ENCODE measurements around the gene TMEM184C. TPM values are rescaled to one million over a fixed set of nuclear protein-coding genes. Genes with fewer than 3 reads are reported as not detected.

The TMEM184C gene
- 10 to 100 TPM; 11.7 to 15.3 TPM for total RNA-seq

GRCh38 chr4:147617173-147617840 lies at the start of gene TMEM184C:
TMEM184C (plus strand) TSS chr4:147617397; CDS start chr4:147617957, 560 bp downstream.
- peak; percentile 98 for ATAC-seq
- H3K4me1 Mint-ChIP-seq: peaks cover 26% of the 10 kb centered on the region

GRCh38 chr4:147570616-147571015 lies 46.6 kb upstream of the TMEM184C start:
- no peaks in the 10 kb centered on the region for H3K36me3 Mint-ChIP-seq (ENCODE audit: low read depth)
- H3K4me1 Mint-ChIP-seq: no peaks in the 10 kb centered on the region
- H3K27me3 Mint-ChIP-seq: peaks cover 20% of the 10 kb centered on the region
- intact Hi-C loops (cut with DNase I, micrococcal nuclease): no loop called here
- no peak overlapping the region for H3K27ac Mint-ChIP-seq
- DNase-seq (no peak), ATAC-seq (no peak)
- ChIA-PET POLR2A (no interaction called here), CTCF (interaction anchor here (0.9 kb wide), 1 partner anchor 11 kb away, joined by 3 read pairs; no protein-coding TSS in a partner anchor)
- H3K4me3 Mint-ChIP-seq: no peak overlapping the region
- no peaks in the 10 kb centered on the region for H3K9me3 Mint-ChIP-seq (ENCODE audit: low read depth)

More at GRCh38 chr4:147617173-147617840, at the start of gene TMEM184C:
- Mint-ChIP-seq H3K27me3 (peaks cover 3% of the 10 kb centered on the region), H3K36me3 (ENCODE audit: low read depth) (peaks cover 14% of the 10 kb centered on the region), H3K27ac (peak within 1 kb of the TSS; percentile 94), H3K9me3 (ENCODE audit: low read depth) (no peaks in the 10 kb centered on the region), H3K4me3 (peak within 1 kb of the TSS; percentile 93)
- ChIA-PET CTCF (interaction anchor here (0.5 to 4.1 kb wide), 13 partner anchors 9 to 249 kb away, joined by 3 to 50 read pairs (median 4); partner anchors contain the start of gene PRMT9), POLR2A (interaction anchor here (0.6 to 2.0 kb wide), 6 partner anchors 9 to 258 kb away, joined by 3 to 21 read pairs (median 6); partner anchors contain the start of genes ARHGAP10 and PRMT9)
- intact Hi-C loops (cut with DNase I, micrococcal nuclease): loop anchor here (1.0 to 5.0 kb wide), 4 partner anchors 67 to 1095 kb away; partner anchors contain the start of genes PRMT9 (in 2 of the 2), ARHGAP10 (in 1 of the 2), NR3C2 (in 1 of the 2) and SLC10A7 (in 1 of the 2)
- peak; percentile 99 for DNase-seq

- no peaks in the 10 kb centered on the region for H3K4me1 Mint-ChIP-seq
- DNase-seq (no peak), ATAC-seq (no peak)
- H3K27me3 Mint-ChIP-seq: peaks cover 23% of the 10 kb centered on the region
- no peaks in the 10 kb centered on the region for H3K36me3 Mint-ChIP-seq (ENCODE audit: low read depth)
- CTCF ChIA-PET: interaction anchor here (0.9 kb wide), 1 partner anchor 12 kb away, joined by 3 read pairs; no protein-coding TSS in a partner anchor
- POLR2A ChIA-PET: no interaction called here
- no peak overlapping the region for H3K4me3 Mint-ChIP-seq
- no peak overlapping the region for H3K27ac Mint-ChIP-seq
- no peaks in the 10 kb centered on the region for H3K9me3 Mint-ChIP-seq (ENCODE audit: low read depth)
- intact Hi-C loops (cut with DNase I, micrococcal nuclease): no loop called here
Measured at GRCh38 chr4:147571036-147571770, 46.0 kb upstream of the TMEM184C start.

- H3K36me3 Mint-ChIP-seq (ENCODE audit: low read depth): no peaks in the 10 kb centered on the region
- H3K4me1 Mint-ChIP-seq: no peaks in the 10 kb centered on the region
- no peaks in the 10 kb centered on the region for H3K9me3 Mint-ChIP-seq (ENCODE audit: low read depth)
- no peak for ATAC-seq
- ChIA-PET CTCF (no interaction called here), POLR2A (no interaction called here)
- H3K4me3 Mint-ChIP-seq: no peak overlapping the region
- no peak overlapping the region for H3K27ac Mint-ChIP-seq
- H3K27me3 Mint-ChIP-seq: peaks cover 8% of the 10 kb centered on the region
- no peak for DNase-seq
- intact Hi-C loops (cut with DNase I, micrococcal nuclease): no loop called here
Measured at GRCh38 chr4:147576084-147576483, 41.1 kb upstream of the TMEM184C start.

GRCh38 chr4:147578051-147578476 lies 39.1 kb upstream of the TMEM184C start:
- H3K9me3 Mint-ChIP-seq (ENCODE audit: low read depth): no peaks in the 10 kb centered on the region

GRCh38 chr4:147578593-147578992 lies 38.6 kb upstream of the TMEM184C start:
- no peak for ATAC-seq
- H3K27me3 Mint-ChIP-seq: peaks cover 4% of the 10 kb centered on the region
- H3K4me1 Mint-ChIP-seq: no peaks in the 10 kb centered on the region
- POLR2A ChIA-PET: no interaction called here
- no peak overlapping the region for H3K27ac Mint-ChIP-seq
- H3K9me3 Mint-ChIP-seq (ENCODE audit: low read depth): no peaks in the 10 kb centered on the region
- intact Hi-C loops (cut with DNase I, micrococcal nuclease): no loop called here
- DNase-seq: no peak
- CTCF ChIA-PET: interaction anchor here (1.6 kb wide), 1 partner anchor 59 kb away, joined by 4 read pairs; no protein-coding TSS in a partner anchor
- no peaks in the 10 kb centered on the region for H3K36me3 Mint-ChIP-seq (ENCODE audit: low read depth)
- no peak overlapping the region for H3K4me3 Mint-ChIP-seq

More at GRCh38 chr4:147578051-147578476, 39.1 kb upstream of the TMEM184C start:
- H3K27me3 Mint-ChIP-seq: peaks cover 4% of the 10 kb centered on the region
- no peaks in the 10 kb centered on the region for H3K36me3 Mint-ChIP-seq (ENCODE audit: low read depth)
- ATAC-seq: no peak
- ChIA-PET POLR2A (no interaction called here), CTCF (interaction anchor here (1.6 kb wide), 1 partner anchor 59 kb away, joined by 4 read pairs; no protein-coding TSS in a partner anchor)
- no peaks in the 10 kb centered on the region for H3K4me1 Mint-ChIP-seq
- no peak overlapping the region for H3K27ac Mint-ChIP-seq
- intact Hi-C loops (cut with DNase I, micrococcal nuclease): no loop called here
- no peak overlapping the region for H3K4me3 Mint-ChIP-seq
- no peak for DNase-seq

- Mint-ChIP-seq H3K36me3 (ENCODE audit: low read depth) (no peaks in the 10 kb centered on the region), H3K9me3 (ENCODE audit: low read depth) (peaks cover 8% of the 10 kb centered on the region), H3K4me3 (no peak overlapping the region), H3K4me1 (no peaks in the 10 kb centered on the region), H3K27me3 (peaks cover 8% of the 10 kb centered on the region), H3K27ac (no peak overlapping the region)
- CTCF ChIA-PET: interaction anchor here (0.7 to 1.3 kb wide), 2 partner anchors 9 to 24 kb away, joined by 3 to 12 read pairs; no protein-coding TSS in a partner anchor
- POLR2A ChIA-PET: no interaction called here
- DNase-seq (no peak), ATAC-seq (no peak)
- intact Hi-C loops (cut with DNase I, micrococcal nuclease): no loop called here
Measured at GRCh38 chr4:147580396-147580795, 36.8 kb upstream of the TMEM184C start.

GRCh38 chr4:147581606-147582350 lies 35.4 kb upstream of the TMEM184C start:
- intact Hi-C loops (cut with DNase I, micrococcal nuclease): no loop called here
- Mint-ChIP-seq H3K27ac (no peak overlapping the region), H3K4me3 (no peak overlapping the region), H3K27me3 (peaks cover 8% of the 10 kb centered on the region), H3K36me3 (ENCODE audit: low read depth) (no peaks in the 10 kb centered on the region), H3K4me1 (no peaks in the 10 kb centered on the region), H3K9me3 (ENCODE audit: low read depth) (peaks cover 9% of the 10 kb centered on the region)
- ChIA-PET CTCF (interaction anchor here (0.6 kb wide), 2 partner anchors 285 to 326 kb away, joined by 3 read pairs; no protein-coding TSS in a partner anchor), POLR2A (no interaction called here)
- ATAC-seq (no peak), DNase-seq (no peak)

GRCh38 chr4:147582386-147583060 lies 34.7 kb upstream of the TMEM184C start:
- no peak overlapping the region for H3K27ac Mint-ChIP-seq
- intact Hi-C loops (cut with DNase I, micrococcal nuclease): no loop called here
- no peak overlapping the region for H3K4me3 Mint-ChIP-seq
- DNase-seq (no peak), ATAC-seq (no peak)
- H3K4me1 Mint-ChIP-seq: no peaks in the 10 kb centered on the region
- no peaks in the 10 kb centered on the region for H3K36me3 Mint-ChIP-seq (ENCODE audit: low read depth)
- ChIA-PET CTCF (interaction anchor here (0.6 kb wide), 2 partner anchors 284 to 325 kb away, joined by 3 read pairs; no protein-coding TSS in a partner anchor), POLR2A (no interaction called here)
- H3K27me3 Mint-ChIP-seq: peaks cover 8% of the 10 kb centered on the region
- H3K9me3 Mint-ChIP-seq (ENCODE audit: low read depth): peaks cover 9% of the 10 kb centered on the region

- H3K4me1 Mint-ChIP-seq: no peaks in the 10 kb centered on the region
- CTCF ChIA-PET: no interaction called here
- DNase-seq (no peak), ATAC-seq (no peak)
- no peaks in the 10 kb centered on the region for H3K36me3 Mint-ChIP-seq (ENCODE audit: low read depth)
- intact Hi-C loops (cut with DNase I, micrococcal nuclease): loop anchor here in 1 of 2 experiments (2.0 kb wide), 1 partner anchor 63 kb away; no protein-coding TSS in a partner anchor
- H3K9me3 Mint-ChIP-seq (ENCODE audit: low read depth): peaks cover 9% of the 10 kb centered on the region
- H3K27me3 Mint-ChIP-seq: peaks cover 9% of the 10 kb centered on the region
- POLR2A ChIA-PET: no interaction called here
- H3K4me3 Mint-ChIP-seq: no peak overlapping the region
- H3K27ac Mint-ChIP-seq: no peak overlapping the region
Measured at GRCh38 chr4:147583876-147584275, 33.3 kb upstream of the TMEM184C start.
